ENCODE data around the gene RNF141.

Gene RNF141

DNA sequence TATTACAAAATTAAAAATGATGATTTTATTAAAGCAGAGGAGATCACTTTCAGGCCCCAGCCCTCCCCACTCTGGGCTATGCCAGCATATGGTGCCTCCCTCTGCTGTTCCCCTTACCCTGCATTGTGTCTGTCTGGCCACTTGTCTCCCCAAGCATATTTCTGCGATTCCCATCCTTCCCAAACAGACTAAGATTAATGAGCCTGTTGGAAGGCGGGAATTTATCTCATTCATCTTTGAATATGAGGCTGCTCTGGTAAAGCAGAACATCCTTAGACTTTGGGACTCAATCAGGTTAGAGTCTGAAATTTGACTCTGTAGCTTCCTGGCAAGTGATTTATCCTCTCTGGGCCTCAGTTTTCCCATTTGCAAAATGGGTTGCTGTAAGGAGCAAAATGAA is 60.2 kb downstream of the RNF141 start:
- no peak for DNase-seq (ENCODE audit: low spot score)

DNA sequence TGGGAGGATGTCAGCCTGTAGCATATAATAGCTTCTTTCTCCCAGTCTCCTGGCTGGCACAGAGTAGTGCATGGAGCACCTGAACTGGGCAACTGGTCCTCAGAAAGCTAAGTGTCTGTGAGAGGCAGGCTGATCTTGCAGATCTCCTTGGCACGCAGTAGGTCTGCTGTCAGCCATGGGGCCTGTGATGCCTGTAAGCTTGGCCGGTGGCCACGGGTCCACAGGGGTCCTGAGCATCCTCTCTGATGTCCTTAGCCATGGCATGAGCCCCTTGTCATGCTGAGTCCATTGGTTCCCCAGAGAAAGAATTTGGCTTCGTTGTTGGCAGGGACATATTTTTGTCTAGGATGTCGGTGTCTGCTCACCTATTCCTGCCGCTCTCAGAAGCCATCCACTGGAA is 61.0 kb downstream of the RNF141 start:
- DNase-seq (ENCODE audit: low spot score), result no peak

DNA sequence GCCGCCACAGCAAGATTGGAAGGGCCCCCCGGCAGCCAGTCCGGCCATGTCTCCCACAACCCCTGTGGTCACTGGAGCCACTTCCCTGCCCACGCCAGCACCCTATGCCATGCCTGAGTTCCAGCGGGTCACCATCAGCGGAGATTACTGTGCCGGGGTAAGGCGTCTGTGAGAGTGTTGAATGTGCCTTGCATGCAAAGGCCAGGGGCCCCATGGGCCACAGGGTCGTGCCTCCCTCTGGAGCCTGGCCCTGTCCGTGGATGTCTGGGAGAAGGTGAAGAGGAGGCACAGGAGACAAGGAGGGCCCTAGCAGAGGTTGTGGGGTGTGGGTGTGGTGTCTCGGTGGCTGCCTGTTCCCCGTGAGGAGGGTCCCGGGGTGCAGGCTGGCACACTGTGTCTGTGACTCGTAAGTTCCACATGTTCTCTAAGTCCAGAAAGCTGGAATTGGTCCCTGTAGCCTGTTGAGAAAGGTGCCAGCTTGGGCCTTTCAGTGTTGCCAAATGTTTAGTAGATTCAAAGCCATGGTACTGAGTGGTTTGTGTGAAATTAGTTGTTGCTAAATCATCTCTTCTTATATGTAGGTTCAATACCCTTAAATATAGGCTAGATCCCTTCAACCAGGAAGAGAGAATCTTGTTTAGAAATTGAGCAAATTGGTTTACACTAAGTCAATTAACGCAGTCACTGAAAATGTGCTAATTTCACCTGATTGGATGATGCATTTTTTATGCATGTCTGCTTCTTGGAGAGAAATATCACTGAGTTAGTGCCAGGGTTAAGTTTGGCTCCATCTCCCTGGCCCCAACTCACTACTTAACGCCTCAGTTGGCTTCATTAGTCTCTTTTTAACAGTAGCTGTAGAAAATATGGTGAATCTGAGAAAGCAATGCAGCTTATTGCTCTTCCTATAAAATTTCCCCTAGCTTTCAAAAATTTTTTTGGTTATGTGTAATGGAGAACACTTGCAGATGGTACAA is 62.1 kb downstream of the RNF141 start:
- DNase-seq (ENCODE audit: low spot score), result no peak

DNA sequence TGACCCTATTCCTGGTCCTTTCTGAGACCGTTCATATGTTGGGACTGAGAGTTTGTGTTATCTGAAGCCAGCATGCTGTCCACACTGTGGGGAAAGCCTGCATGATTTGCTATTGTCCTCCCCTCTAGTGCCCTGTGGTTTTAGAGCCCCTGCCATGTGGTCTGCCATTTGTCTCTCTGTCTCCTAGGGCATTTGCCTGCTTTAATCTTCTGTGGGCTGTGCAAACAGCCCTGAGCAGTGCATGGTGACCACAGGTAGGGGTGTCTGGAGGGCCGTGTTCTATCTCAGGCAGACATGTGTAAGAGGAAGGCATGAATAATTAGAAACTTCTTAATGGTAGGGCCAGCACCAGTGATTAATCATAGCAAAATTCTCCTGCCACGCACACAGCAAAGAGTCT is 62.9 kb downstream of the RNF141 start:
- DNase-seq (ENCODE audit: low spot score), result no peak

DNA sequence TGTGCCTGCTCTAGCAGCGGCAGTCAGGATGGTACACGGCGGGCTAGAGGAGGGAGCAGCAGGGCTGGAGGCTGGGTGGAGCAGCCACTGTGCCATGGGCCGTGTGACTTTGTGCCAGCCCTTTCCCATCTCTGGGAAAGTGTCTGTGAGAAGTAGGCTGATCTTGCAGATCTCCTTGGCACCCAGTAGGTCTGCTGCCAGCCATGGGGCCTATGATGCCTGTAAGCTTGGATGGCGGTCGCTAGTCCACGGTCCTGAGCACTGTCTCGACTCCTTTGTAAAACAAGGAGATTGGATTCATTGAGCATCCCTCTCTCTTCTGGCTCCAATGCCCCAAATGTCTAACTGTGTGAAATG is 63.3 kb downstream of the RNF141 start:
- DNase-seq (ENCODE audit: low spot score), result no peak

DNA sequence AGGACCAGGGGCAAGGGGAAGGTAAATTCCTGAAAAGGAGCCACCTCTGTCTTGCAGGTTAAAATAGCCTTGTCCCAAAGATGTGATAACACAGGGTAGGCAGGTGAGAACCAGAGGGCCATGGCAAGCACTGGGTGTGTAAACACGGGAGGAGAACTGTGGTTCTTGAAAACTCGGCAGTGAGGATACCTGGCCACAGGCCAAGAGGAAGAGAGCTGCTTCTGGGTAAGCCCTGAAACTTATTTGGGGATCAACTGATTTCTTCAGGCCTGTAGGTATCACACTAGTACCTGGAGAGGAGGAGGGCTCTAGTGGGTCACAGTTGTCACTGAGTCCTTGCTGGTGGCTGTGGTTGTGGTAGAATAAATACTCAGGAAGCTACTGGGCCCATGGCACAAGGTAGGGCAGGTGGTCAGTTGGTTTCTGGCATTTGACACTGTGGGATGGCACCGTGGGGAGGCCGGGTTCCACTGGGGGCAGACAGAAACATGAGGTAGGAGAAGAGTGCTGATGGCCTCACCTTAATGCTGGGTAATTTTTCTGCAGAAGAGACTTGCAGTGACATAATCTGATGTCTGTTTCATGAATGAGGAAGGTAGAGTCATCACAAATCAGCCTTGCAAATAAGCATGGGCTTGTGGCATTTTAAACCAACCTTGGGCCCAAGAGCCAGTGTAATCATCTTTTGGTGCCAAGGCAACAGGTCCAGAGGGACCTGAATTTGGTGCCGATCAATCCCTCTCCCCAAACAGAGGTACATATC is 63.9 kb downstream of the RNF141 start:
- no peak for DNase-seq (ENCODE audit: low spot score)

DNA sequence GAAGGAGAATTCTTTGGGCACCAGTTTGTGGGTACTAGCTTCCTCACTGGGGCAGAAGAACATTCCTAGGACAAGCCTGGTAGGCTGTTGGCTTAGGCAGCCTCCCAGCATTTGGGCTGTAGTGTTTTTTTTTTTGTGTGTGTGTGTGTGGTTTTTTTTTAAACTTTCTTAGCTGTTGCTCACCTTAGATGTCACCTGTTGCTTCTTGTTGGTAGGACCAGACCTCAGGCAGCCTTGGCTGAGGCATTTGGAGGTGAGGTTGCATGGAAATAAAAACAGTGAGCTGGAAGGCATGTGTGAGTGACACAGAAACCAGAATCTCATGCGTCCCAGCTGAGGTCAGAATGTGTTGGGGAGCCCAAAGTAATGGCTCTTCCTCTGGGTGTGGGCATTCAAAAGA is 64.6 kb downstream of the RNF141 start:
- DNase-seq (ENCODE audit: low spot score), result no peak

DNA sequence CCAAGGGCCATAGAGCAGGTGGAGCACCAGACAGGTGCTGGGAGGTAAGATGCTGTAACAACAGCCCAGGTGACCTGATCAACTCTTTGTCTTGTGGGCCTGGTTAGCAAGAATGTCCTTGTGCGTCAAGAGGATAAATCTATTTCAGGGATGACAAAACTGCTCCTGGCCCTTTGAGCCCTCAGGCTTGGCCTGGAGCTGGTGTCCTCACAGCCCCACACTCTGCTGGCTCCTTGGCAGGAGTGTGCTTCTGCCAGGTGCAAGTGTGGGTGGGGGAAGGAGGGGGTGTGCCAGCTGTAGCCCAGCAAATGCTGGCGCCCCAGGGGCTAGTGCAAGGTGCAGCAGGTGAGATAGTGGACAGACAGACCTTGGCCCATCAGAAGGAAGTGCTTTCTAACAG is 66.4 kb downstream of the RNF141 start:
- no peak for DNase-seq (ENCODE audit: low spot score)

DNA sequence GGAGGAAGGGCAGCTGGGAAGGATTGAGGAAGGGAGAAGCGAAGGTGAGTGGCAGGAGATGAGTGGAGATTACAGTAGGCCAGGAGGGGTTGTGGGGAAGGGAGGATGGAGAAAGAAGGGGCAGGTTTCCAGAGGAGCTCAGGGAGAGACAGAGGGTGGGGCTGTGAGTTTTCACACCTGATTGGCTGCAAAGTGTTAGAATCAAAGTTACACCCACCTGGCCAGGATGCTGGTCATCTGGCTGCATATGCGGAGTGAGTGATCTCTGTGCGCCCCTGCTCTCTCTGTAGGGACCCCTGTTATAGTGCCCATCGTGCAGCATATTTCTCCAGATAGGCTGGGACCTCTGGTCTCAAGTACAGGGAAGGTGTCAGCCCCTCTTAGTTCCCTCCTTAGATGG is 67.6 kb downstream of the RNF141 start:
- peak; percentile 56 for DNase-seq (ENCODE audit: low spot score)

DNA sequence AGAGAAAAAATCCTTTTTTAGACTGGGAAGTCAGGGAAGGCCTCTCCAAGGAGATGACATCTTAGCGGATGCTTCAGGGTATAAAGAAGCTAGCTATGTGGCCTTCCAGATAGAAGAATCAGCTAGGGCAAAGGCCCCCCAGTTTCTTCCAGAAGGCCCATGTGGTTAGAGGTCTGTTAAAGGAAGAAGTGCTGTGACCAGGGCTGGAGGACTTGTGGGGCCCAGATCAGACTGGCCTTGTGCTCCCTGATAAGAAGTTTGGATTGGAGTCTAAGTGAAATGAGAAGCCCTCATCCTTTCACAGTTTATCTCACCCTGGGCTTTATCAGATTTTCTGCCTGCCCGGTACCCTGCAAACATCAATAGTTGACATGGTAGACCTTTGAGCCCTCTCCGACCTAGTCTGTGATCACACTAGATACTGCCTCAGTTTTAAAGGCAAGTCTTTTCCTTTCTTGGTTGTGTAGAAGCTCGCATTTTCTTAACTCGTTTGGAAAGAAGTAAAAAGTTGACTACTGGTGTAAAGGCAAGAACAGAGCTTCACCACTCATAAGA is 78.2 kb downstream of the RNF141 start:
- no peak for DNase-seq (ENCODE audit: low spot score)

Measured in iPS-NIHi11 (cell line).